ENCODE results near the gene MFSD2A.
"Not testable (repeated sequence)": the region's sequence is repeated elsewhere in the genome, so short reads cannot be mapped to it uniquely, and the experiment has no call there.

MFSD2A gene

DNA sequence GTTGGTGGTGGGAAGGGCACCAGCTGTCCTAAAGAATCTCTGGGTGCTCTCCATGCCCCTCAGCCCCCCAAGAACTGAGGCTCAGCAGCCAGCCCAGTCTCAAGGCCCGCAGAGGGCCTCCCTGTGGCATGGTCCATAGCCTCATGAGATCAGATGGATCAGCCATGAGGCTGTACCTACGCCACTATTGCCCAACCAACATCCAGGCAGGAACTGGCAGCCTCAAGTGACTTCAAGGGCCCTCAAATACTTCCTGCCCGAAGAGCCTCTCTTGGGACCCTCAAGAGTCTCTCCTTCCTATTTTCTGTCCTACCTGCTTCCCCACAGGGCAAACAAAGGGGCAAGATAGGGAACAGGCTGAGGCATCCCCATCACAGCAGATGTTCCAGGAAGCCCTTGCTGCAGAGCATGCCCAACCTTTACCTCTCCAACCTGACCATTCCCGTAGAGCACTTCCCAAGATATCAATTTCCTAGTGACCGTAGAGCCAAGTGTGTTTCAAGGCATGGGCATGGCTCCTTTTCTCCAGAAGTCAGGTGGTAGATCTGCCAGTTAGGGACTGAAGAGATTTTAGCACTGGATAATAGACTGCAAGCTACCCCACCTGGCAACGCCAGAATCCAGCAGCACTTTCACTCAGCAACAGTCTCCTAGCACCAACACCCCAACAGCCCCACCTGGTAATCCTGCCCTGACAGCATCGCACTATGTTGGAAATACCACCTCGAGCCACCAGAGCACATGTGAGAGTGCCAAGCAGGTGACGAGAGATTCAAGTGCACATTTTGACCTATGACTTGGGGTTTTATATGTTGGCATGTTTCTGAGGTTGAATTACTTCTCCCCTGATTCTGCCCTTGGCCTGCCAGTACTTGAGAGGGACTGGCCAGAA lies 13.7 kb upstream of the MFSD2A start:
- no peak for DNase-seq (ENCODE audit: low spot score)

DNA sequence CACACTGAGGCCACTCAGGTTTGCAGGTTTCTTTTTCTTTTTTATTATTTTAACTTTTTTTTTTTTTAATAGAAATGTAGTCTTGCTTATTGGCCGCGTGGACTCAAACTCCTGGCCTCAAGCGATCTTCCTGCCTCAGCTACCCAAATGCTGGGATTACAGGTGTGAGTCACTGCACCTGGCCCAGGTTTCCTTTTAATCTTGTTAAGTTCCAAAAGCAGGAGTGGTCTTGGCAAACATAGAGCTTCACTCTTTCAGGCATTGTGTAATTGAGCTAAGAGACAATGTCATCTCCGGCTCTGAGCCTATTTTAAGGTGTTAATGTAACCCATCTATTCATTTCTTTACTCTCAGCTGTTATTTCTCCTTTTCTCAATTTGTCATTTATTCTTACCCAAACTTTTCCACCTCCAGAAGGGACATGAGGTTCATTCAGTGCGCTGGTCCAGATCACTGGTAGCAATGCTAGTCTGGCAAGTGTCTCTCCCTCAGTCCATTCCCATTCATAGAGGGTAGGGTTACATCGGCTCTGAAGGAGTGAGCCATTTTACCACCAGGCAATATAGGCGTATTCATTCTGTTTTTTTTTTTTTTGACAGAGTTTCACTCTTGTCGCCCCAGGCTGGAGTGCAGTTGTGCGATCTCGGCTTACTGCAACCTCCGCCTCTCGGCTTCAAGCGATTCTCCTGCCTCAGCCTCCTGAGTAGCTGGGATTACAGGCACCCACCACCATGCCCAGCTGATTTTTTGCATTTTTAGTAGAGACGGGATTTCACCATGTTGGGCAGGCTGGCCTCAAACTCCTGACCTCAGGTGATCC lies 11.3 kb upstream of the MFSD2A start:
- no peak for DNase-seq (ENCODE audit: low spot score)

DNA sequence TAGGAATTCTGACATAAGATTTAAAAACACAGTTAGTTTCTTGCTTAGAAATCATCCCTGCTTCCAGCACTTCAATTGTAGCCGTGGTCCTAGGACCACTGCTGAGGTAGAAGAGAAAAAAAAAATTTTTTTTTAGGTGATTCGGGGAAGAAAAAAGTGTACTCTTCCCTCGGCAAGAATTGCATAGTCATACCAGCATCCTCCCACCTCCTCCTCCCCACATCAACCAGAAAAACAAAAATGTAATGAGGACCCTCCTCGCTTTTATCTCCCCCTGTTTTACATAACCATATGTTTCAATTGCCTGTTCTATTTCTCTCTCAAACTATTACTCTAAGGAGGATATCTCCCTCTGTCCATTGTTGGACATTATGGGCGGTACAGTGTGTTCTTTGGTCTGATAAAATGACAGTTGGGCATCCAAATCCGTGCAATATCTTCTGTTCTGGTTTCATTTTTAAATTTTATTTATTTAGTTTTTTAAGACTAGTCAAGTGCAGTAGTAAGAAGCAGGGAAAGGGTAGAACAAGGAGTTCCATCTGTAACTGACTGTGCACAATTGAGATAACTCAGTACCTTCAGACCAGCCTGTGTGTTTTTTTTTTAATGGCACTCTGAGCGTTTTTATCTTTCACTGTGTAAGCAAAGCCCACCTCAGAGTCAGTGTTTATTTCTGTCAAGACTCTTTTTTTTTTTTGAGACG lies 10.4 kb upstream of the MFSD2A start:
- no peak for DNase-seq (ENCODE audit: low spot score)

DNA sequence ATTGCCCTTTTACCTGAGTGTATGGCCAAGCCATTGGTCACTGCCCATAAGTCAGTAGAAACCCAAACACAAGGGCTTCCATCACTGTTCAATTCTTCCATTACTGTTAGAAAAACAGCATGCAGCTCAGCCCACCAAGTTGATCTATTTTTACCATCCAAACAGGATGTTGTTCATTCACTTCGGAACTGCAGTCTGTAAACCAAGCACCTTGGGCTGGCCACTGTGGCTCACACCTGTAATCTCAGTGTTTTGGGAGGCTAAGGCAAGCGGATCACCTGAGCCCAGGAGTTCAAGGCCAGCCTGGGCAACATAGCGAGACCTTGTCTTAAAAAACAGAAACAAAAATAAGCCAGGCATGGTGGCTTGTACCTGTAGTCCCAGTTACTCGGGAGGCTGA lies 8.7 kb upstream of the MFSD2A start:
- DNase-seq (ENCODE audit: low spot score): no peak

DNA sequence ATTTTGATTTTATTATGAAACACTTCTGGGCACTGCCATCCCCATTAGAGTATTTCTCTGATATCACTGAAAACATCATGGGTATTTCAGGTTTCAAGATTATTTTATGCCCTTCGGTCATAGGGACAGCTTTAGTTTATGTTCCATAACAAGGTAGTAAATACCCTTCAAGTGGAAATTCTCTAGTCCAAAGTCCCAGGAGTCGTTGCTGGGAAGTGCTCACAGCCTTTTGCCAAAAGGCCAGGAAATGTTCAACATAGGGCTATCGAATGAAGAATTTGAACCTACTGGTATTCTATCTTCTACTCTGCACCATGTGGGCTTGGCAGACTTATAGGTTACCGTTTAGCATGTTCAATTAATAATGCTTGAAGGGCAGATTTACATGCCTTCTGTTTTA lies 7.7 kb upstream of the MFSD2A start:
- no peak for DNase-seq (ENCODE audit: low spot score)

DNA sequence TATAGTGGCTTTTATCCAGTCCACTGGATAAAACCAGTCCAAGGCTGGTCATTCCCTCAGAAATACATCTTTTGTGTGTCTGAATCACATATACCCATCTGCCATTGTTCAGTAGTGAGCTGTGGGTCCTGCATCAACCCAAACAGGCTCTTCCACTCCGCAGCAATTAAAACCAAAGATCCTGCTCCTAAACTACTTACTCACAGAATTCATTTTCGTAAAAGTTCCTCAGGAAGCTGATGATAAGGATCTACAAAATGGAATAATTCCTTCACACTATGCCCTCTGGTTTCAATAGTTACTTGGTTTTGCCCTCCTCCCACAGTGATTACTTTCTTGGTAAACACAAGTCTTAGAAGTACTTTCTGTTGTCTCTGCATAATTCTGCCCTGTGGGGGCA lies 5.1 kb upstream of the MFSD2A start:
- no peak for DNase-seq (ENCODE audit: low spot score)

DNA sequence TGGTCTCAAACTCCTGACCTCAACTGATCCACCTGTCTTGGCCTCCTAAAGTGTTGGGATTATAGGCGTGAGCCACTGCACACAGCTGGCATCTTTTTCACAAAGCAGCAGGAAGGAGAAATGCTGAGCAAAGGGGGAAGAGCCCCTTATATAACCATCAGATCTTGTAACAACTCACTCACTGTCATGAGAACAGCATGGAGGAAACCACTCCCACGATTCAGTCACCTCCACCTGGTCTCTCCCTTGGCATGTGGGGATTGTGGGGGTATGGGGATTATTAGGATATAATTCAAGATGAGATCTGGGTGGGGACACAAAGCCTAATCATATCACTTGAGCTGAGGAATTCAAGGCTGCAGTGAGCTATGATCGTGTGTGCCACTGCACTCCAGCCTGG lies 3.0 kb upstream of the MFSD2A start:
- DNase-seq (ENCODE audit: low spot score): no peak

DNA sequence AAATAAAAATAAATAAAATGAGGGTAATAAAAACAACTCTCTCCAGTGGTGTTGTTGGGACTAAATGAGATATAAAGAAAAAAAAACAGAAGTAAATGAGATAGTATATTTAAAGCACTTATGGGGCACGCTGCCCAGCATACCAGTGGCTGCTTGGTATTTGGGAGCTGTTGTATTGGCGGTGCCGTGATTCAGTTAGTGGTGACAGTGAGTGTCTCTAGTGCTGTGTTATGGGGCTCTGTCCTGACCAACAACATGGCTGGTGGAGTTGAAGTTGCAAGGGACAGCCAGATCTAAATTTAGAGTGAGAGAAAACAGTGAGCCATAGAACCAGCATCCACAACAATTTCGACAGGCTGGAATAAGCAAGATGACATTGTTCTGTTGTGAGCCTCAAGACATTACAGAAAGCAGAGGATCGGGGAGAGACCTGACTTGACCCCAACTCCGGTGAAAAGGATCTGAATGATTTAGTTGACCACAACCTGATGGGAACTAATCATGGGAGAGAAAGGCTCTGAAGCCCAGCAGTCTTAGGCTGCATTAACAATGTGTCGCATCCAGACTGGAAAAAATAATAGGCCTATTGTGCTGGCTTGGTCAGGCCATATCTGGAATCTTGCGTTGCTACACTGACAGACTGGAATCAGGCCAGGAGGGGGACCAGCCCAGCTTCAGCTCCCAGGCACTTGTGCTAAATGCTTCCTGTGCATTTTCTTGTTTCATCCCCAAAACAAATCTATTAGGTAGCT lies 2.4 kb upstream of the MFSD2A start:
- DNase-seq (ENCODE audit: low spot score): no peak

DNA sequence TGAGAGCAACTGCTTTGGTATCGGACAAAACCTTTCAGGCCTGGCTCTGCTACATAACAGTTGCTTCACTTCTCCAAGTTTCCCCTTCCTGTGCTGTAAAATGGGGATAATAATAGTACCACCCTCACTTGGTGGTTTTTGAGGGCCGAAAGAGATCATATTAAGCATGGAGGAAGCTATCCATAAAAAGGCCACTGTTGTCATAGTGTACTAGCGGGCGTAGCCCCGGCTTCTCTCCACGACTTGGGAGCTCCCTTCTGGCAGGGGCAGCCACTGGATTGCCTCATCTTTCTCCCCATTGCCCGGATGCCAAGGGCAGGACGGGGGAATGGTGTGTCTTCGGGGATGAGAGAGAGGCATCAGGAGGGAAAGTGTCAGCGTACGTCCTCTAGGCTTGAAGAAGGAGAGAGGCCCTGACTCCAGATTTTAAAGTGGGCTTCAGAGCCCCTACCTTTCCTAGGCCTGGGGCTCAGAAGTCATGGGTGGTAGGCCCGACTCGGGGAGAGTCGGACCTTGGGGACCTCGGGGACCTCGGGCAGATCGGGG lies 548 bp upstream of the MFSD2A start:
- peak; percentile 30 for DNase-seq (ENCODE audit: low spot score)

DNA sequence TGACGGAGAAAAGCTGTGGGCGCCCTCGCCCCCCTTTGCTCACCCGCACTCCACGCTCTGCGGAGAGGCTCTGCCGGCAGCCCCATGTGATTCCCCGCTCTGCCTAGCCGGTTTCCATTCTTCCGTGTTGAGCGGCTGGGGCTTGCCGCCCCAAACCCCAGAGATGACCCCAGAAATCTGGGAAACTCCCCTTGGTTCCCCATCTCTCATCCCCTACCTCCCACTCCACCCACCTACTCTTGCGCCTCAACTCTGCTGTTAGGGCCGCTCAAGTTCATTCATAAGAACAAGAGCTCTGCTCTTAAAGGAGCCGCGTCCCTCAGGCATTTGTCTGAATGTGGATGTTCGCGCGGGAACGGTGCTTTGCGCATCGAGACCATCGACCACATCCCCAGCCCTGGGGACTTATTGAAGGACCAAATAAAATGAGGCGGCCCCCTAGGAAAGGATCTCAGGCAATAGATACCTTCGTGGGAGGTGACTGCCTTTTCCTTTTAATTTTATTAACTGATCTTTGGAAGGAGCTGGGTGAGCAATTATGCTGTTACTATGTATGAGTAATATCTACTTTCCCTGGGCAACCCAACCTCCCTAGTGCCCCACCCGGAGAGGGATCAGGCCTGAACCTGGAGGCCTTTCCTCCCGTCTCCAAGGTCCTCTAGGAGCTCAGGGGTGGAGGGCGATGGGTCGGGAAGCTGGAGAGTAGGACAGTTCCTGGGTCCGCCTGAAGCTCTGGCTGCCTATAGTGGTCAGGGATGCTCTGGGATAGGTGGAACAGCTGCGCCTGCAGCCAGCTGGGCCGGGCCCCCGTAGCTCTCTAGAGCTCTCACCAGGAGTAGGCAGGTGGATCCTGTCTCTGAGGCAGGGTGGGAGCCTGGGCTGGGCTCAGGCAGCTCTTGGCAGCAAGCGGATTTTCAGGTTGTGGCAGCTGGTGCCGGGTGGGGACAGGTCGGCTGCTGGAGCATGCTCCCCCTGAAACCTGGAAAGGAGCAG lies 898 bp downstream of the MFSD2A start:
- peak; percentile 72 for DNase-seq (ENCODE audit: low spot score)

DNA sequence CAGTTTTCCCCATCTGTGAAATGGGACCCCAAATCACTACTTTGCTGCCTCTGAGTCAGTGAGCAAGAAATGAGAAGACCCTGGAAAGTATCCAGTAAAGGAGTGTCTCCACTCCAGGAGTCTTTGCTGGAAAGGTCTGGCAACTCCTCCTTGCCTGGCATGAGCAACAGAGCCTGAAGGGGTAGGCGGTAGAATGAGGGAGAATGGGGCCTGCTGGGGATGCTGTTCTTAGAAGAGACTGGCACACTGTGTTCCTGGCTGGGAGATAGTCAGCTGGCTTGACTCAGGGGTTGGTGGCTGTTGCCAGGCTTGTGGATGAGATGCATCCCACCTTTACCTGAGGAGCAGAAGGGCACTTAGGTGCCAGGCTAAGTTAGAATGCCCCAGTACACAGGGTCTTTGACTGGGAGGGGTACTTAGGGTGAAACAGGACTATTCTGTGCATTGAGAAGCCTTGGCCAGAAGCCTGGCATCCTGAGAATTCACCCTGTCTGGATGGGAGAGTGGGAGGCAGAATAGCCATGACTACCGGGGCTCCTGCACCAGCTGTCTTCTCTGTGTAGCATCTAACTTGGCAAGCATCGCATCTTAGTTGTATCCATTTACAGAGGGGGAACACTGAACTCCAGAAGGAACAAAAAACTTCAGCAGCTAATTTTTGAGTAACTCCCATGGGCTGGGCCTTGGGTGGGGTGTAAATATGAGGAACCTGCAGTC lies 2.5 kb downstream of the MFSD2A start:
- no peak for DNase-seq (ENCODE audit: low spot score)

DNA sequence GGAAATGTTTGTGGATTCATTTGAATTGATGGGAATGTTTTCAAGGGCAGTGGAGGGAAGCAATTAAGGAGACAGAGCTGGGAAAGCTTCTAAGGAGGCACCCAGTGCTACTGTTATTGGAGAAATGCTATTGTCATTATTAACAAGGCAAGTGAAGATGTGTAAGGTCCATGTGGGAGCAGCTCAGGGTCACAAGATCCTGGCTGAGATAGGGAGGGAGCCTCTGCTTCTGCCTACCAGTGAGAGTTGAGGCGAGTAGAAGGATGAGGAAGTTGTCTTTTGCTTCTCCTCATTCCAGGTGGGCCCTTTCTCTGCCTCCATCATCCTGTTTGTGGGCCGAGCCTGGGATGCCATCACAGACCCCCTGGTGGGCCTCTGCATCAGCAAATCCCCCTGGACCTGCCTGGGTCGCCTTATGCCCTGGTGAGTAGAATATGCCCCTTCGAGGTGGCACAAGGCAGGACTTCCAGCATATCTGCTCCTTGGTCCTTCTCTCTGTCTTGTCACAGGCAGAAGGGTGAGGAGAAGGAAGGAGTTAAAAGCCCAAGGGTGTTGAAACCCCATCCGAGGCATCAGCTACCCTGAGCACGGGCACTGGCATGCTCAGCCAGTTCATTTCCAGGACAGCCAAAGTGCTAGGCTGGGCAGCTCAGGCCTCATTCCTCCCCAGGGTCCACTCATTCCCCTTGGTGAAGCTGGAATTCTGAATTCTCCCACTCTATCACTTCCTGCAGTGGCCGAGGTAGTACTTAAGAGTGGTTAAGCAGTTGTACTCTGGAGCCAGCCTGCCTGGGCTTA lies 3.7 kb downstream of the MFSD2A start:
- no peak for DNase-seq (ENCODE audit: low spot score)

DNA sequence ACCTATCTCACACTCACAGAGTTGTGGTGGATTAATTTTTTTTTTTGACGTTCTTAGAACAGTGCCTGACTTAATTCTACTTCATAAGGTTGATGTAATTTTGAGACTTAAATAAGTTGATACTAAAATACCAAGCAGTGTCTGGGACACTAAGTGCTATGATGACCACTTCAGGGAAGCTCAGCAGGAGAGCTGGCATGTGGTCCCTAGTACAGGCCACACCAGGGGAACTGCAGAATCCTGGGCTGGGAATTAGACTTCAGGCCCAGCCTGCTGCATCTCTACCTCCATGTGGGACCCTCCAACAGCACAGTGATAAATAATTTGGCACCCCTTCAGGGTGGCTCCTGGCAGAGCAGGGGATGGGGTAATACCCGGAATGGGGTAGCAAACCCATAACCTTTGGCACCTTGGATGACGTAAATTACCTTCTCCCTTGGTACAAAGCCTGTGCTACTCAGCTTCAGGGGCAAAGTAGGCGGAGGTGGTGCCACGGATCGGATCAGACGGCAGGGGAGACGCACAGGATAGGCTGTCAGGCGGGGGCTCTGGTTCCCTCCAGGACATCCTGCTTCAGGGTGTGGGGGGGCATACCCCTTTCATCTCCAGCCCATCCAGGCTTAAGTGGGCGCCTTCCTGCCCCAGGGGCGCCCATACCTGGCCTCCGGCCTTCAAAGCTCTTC lies 4.8 kb downstream of the MFSD2A start:
- no peak for DNase-seq (ENCODE audit: low spot score)

DNA sequence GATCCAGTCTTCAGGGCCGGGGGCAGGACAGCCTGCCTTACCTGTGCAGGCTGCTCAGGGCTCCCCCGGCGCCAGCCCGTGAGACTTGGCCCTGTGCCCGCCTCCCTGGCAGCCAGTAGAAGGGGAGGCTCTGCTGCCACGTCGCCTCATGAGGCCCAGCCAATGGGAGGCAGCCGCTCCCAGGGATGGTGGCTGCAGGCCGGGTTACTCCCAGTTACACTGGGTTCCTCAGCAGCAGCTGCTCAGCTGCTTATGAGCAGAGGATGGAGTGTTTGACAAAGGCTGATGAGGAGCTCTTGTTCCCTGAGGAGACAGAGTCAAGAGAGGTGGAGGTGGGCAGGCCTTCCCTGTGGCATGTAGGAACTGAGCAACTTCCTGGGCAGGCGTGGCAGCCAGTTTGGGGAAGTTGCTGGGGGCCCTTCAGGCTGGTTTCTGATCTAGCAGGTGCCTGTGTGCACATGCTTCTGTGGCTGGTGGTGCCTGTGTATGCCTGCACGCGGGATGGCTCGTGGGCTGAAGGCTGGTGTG lies 5.5 kb downstream of the MFSD2A start:
- no peak for DNase-seq (ENCODE audit: low spot score)

DNA sequence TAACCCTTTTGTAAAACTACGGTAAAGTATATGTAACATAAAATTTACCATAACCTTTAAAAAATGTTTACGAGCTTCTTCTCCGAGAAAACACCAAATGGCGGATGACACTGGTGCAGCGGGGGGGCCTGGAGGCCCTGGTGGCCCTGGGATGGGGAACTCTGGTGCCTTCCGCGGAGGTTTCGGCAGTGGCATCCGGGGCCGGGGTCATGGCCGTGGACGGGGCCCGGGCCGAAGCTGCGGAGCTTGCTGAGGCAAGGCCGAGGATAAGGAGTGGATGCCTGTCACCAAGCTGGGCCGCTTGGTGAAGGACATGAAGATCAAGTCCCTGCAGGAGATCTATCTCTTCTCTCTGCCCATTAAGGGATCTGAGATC lies 7.5 kb downstream of the MFSD2A start:
- no peak for DNase-seq (ENCODE audit: low spot score)

DNA sequence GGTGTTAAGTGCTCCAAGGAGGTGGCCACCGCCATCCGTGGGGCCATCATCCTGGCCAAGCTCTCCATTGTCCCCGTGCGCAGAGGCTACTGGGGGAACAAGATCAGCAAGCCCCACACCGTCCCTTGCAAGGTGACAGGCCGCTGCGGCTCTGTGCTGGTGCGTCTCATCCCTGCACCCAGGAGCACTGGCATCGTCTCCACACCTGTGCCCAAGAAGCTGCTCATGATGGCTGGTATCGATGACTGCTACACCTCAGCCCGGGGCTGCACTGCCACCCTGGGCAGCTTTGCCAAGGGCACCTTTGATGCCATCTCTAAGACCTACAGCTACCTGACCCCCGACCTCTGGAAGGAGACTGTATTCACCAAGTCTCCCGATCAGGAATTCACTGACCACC lies 8.0 kb downstream of the MFSD2A start:
- not testable (repeated sequence) for DNase-seq (ENCODE audit: low spot score)

DNA sequence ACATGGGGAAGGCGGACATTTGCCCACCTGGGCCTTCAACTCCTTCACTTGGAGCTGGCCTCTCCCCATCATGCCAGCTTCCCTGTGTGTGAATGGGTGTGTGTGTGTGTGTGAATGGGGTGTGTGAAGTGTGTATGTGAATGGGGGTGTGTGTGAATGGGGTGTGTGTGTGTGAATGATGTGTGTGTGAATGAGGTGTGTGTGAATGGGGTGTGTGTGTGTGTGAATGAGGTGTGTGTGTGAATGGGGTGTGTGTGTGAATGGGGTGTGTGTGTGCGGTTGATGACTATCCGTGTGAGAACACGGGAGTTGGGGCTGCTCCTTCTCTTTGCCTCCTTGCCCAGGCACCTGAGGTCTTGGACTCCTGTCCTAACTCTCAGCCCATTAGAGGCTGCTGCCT lies 9.6 kb downstream of the MFSD2A start:
- no peak for DNase-seq (ENCODE audit: low spot score)

DNA sequence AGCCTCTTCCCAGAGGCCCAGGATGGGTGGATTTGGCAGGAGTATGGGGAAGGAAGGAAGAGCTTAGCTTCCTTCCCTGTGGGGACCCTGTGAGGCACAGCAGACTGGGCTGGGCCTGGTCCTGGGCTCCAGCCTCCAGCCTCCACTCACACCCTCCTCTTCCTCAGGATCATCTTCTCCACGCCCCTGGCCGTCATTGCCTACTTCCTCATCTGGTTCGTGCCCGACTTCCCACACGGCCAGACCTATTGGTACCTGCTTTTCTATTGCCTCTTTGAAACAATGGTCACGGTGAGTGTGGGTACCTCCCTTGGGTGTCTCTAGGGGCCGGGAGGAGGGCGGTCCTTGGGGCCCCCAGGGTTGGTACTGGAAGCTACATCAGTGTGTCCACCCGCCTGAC lies 10.1 kb downstream of the MFSD2A start:
- no peak for DNase-seq (ENCODE audit: low spot score)

All from GM03348 (cell line).